Measurements from ENCODE around the gene NLGN1.

Gene NLGN1

GRCh38 chr3:173863551-173863950 lies 466.0 kb downstream of the NLGN1 start:
- in situ Hi-C loops (cut with MboI; ENCODE audit: low pct_unique_long_range_greater_than_20kb, low sequenced_read_pairs, unreplicated experiment): no loop called here
- TF ChIP-seq CTCF (IDR thresholded peaks at IDR 0.05; ENCODE audit: extremely low read depth, insufficient read depth, missing control alignments): no peak
- DNase-seq (ENCODE audit: low spot score): no peak

- TF ChIP-seq CTCF (IDR thresholded peaks at IDR 0.05; ENCODE audit: extremely low read depth, insufficient read depth, missing control alignments): no peak
- in situ Hi-C loops (cut with MboI; ENCODE audit: low pct_unique_long_range_greater_than_20kb, low sequenced_read_pairs, unreplicated experiment): no loop called here
- DNase-seq (ENCODE audit: low spot score): no peak
Measured at GRCh38 chr3:173865900-173866498, 468.5 kb downstream of the NLGN1 start.

GRCh38 chr3:173869766-173870165 lies 472.2 kb downstream of the NLGN1 start:
- in situ Hi-C loops (cut with MboI; ENCODE audit: low pct_unique_long_range_greater_than_20kb, low sequenced_read_pairs, unreplicated experiment): no loop called here
- DNase-seq (ENCODE audit: low spot score): no peak
- no peak for TF ChIP-seq CTCF (IDR thresholded peaks at IDR 0.05; ENCODE audit: extremely low read depth, insufficient read depth, missing control alignments)

- no peak for TF ChIP-seq CTCF (IDR thresholded peaks at IDR 0.05; ENCODE audit: extremely low read depth, insufficient read depth, missing control alignments)
- in situ Hi-C loops (cut with MboI; ENCODE audit: low pct_unique_long_range_greater_than_20kb, low sequenced_read_pairs, unreplicated experiment): no loop called here
- DNase-seq (ENCODE audit: low spot score): no peak
Measured at GRCh38 chr3:173870976-173871375, 473.4 kb downstream of the NLGN1 start.

- DNase-seq (ENCODE audit: low spot score): no peak
- TF ChIP-seq CTCF (IDR thresholded peaks at IDR 0.05; ENCODE audit: extremely low read depth, insufficient read depth, missing control alignments): no peak
- in situ Hi-C loops (cut with MboI; ENCODE audit: low pct_unique_long_range_greater_than_20kb, low sequenced_read_pairs, unreplicated experiment): no loop called here
Measured at GRCh38 chr3:173875790-173876189, 478.2 kb downstream of the NLGN1 start.

GRCh38 chr3:173876476-173876875 lies 478.9 kb downstream of the NLGN1 start:
- TF ChIP-seq CTCF (IDR thresholded peaks at IDR 0.05; ENCODE audit: extremely low read depth, insufficient read depth, missing control alignments): no peak
- DNase-seq (ENCODE audit: low spot score): no peak
- in situ Hi-C loops (cut with MboI; ENCODE audit: low pct_unique_long_range_greater_than_20kb, low sequenced_read_pairs, unreplicated experiment): no loop called here

- no peak for DNase-seq (ENCODE audit: low spot score)
- in situ Hi-C loops (cut with MboI; ENCODE audit: low pct_unique_long_range_greater_than_20kb, low sequenced_read_pairs, unreplicated experiment): no loop called here
- TF ChIP-seq CTCF (IDR thresholded peaks at IDR 0.05; ENCODE audit: extremely low read depth, insufficient read depth, missing control alignments): no peak
Measured at GRCh38 chr3:173887888-173888287, 490.3 kb downstream of the NLGN1 start.
